Kidney (tissue), 14 donors: Measurements from ENCODE around the gene MAPK7. TPM values are rescaled to one million over a fixed set of nuclear protein-coding genes. Genes with fewer than 3 reads are reported as not detected.

ENCODE experiments used
- DNase-seq, 5 donors: peaks; one replicate each; pipeline ENCODE4 v3.0.0-alpha.2; 2013 to 2020
- FAIRE-seq: peaks from 2 replicates; lab custom pipeline; 2012; peaks lifted over from hg19 to GRCh38; lab: Jason Lieb, UNC
- H3K27ac ChIP-seq, 2 donors: one replicate each; pipeline ENCODE4 v1.7.0; 2013; ENCODE audit warnings: low read depth in 2 of 2, low read length in 2 of 2, inconsistent platforms in 1 of 2
- H3K27me3 ChIP-seq: one replicate; pipeline ENCODE4 v1.7.1; 2013; ENCODE audit warnings: low read length, inconsistent platforms; ENCODE audit not compliant: control insufficient read depth, insufficient read depth
- H3K36me3 ChIP-seq, 3 donors: one replicate each; pipeline versions ENCODE4 v1.7.0 to v1.7.1; 2013; ENCODE audit warnings: low read length in 3 of 3, control low read depth in 1 of 3, inconsistent platforms in 1 of 3; ENCODE audit not compliant: insufficient read depth in 3 of 3, control insufficient read depth in 2 of 3
- H3K4me1 ChIP-seq, 3 donors: one replicate each; pipeline versions ENCODE4 v1.7.0 to v1.7.1; 2013; ENCODE audit warnings: low read length in 3 of 3, inconsistent platforms in 1 of 3, low read depth in 1 of 3; ENCODE audit not compliant: control insufficient read depth in 2 of 3, insufficient read depth in 2 of 3
- H3K4me3 ChIP-seq, 3 donors: one replicate each; pipeline versions ENCODE4 v1.7.0 to v1.8.1; 2013; ENCODE audit warnings: low read length in 3 of 3, control low read depth in 1 of 3, inconsistent platforms in 1 of 3
- H3K9ac ChIP-seq, 3 donors: one replicate each; pipeline versions ENCODE4 v1.7.0 to v1.7.1; 2013; ENCODE audit warnings: low read length in 3 of 3, control low read depth in 1 of 3, inconsistent platforms in 1 of 3
- H3K9me3 ChIP-seq, 3 donors: one replicate each; pipeline versions ENCODE4 v1.7.0 to v1.7.1; 2013; ENCODE audit warnings: low read length in 3 of 3, control low read depth in 1 of 3, inconsistent platforms in 1 of 3; ENCODE audit not compliant: control insufficient read depth in 2 of 3, insufficient read depth in 1 of 3
- intact Hi-C: fragments of 100-400 bp; cut with DNase I; formaldehyde crosslinking; loops from one replicate; pipeline ENCODE4 v1.11.1; 2022
- polyA plus RNA-seq: library from polyadenylated mRNA; stranded (reverse); fragments of 350-450 nt; fragmentation: Illumina TruSeq; extraction: RNeasy Lipid Tissue Mini Kit (QIAGEN cat#74804); gene quantifications from one replicate; pipeline ENCODE4 v1.2.3, GENCODE V29; 2014; ENCODE audit warnings: low read depth, low replicate concordance; ENCODE audit not compliant: insufficient read depth
- total RNA-seq: library from RNA; stranded (reverse); fragmentation: NEBNext Ultra II Directional; extraction: Animal tissue kit (Norgen Biotek cat#: 25700); gene quantifications from one replicate; pipeline ENCODE4 v1.2.1, GENCODE V29; 2021
- TF ChIP-seq, protein P1 (sequence below): IDR thresholded peaks from 3 replicates; pipeline ENCODE4 v1.5.1; 2012; ENCODE audit warnings: mild to moderate bottlenecking, moderate library complexity, borderline replicate concordance; ENCODE audit not compliant: insufficient read depth; ENCODE audit errors: extremely low read depth
- donor health status: control.
- donor health status: control.
- donor health status: control.
- donor health status: control.
- donor health status: control.
- donor health status: DM: yes; HTN: yes; CAD: no.
- donor health status: Normal renal cell carcinoma (clear cell type).

The MAPK7 gene
- total and polyA plus RNA-seq, 2 donors from 2014 or later: 7.1 to 36.7 TPM

DNA sequence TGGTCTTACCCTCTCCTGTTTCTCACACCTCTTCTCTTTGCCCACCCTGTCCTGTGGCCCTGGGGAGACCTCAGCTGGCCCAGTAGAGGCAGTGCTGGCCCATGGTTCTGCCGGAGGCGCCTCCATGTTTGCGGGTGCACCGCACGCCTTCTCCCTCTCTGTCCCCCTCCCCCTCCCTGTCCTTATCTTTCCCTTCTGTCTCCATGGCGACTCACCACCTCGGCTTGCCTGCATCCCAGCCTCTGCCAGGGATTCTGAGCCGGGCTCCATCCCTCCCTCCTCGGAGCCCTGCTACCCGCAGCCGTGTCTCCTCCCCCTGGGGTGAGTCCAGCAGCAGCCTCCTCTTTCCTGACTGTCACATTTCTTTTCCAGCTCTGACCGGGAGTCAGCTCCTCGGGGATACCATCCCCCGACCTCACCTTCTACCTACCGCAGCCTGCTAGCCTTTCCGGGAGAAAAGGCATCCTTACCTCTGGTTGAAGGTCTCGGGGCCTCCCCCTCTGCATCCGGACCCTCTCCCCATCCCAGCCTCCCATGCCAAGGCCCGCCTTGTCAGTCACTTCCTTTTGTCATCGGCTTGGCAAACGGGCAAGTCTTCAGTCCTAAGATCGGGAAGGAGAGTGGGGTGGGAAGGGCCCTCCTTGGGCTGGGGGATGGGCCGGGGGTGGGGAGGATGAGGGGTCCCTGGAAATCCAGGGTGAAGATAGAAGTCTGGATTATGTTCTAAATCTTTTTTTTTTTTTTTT lies 32.8 kb downstream of the MAPK7 start, which contains the start of gene RNF112:
TSS of gene RNF112 (plus strand) at position 358 of the 746 bp plus-strand sequence. CDS start at position 535, 177 bp downstream.
- H3K27ac ChIP-seq: no peak within 1 kb of the TSS
- no peak within 1 kb of the TSS for H3K9ac ChIP-seq
- H3K27me3 ChIP-seq: no peaks in the 10 kb centered on the region
- H3K36me3 ChIP-seq: no peaks in the 10 kb centered on the region
- no peak for FAIRE-seq
- H3K9me3 ChIP-seq: no peaks in the 10 kb centered on the region
- DNase-seq: peak in 2 of 5 donors; percentile 43 to 64
- intact Hi-C loops: no loop called here
- H3K4me3 ChIP-seq: no peak within 1 kb of the TSS
- H3K4me1 ChIP-seq: no peaks in the 10 kb centered on the region
- TF ChIP-seq, protein P1, sequence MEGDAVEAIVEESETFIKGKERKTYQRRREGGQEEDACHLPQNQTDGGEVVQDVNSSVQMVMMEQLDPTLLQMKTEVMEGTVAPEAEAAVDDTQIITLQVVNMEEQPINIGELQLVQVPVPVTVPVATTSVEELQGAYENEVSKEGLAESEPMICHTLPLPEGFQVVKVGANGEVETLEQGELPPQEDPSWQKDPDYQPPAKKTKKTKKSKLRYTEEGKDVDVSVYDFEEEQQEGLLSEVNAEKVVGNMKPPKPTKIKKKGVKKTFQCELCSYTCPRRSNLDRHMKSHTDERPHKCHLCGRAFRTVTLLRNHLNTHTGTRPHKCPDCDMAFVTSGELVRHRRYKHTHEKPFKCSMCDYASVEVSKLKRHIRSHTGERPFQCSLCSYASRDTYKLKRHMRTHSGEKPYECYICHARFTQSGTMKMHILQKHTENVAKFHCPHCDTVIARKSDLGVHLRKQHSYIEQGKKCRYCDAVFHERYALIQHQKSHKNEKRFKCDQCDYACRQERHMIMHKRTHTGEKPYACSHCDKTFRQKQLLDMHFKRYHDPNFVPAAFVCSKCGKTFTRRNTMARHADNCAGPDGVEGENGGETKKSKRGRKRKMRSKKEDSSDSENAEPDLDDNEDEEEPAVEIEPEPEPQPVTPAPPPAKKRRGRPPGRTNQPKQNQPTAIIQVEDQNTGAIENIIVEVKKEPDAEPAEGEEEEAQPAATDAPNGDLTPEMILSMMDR: no peak

DNA sequence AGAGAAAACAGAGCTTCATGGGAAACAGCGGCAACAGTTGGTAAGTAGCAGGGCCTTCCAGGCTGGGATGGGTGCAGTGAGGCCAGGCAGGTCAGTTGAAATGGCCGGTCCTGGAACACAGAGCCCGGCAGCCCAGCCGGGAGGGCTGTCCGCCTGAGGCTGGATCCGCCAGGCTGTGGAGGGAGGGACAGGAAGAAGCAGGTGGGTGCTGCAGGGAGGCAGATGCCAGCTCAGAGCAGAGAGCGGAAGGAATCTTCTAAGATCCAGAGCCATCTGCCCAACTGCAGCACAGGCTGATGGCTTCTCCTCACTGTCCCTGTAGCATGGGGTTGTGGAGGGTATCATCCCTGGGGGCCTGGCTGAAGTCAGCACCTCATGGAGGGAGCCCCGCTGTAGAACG lies 33.3 kb downstream of the MAPK7 start:
- intact Hi-C loops: no loop called here
- Histone ChIP-seq H3K27me3 (no peaks in the 10 kb centered on the region), H3K9ac (no peak overlapping the region), H3K36me3 (no peaks in the 10 kb centered on the region), H3K9me3 (no peaks in the 10 kb centered on the region), H3K4me1 (no peaks in the 10 kb centered on the region), H3K4me3 (no peak overlapping the region), H3K27ac (no peak overlapping the region)
- TF ChIP-seq, protein P1: no peak
- FAIRE-seq: no peak
- peak in 1 of 5 donors; percentile 37 for DNase-seq

DNA sequence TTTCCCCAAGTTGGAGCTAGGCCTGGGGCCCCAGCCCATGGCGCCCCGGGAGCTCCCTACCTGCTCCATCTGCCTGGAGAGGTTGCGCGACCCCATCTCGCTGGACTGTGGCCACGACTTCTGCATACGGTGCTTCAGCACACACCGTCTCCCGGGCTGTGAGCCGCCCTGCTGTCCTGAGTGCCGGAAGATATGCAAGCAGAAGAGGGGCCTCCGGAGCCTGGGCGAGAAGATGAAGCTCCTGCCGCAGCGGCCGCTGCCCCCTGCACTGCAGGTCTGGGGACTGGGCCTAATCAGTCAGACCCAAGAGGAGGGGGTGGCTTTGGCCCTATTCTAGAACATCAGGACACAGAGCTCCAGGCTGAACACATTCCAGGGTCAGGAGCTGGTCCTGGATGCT lies 34.2 kb downstream of the MAPK7 start:
- intact Hi-C loops: no loop called here
- Histone ChIP-seq H3K4me3 (no peak overlapping the region), H3K27ac (no peak overlapping the region), H3K27me3 (no peaks in the 10 kb centered on the region), H3K9me3 (no peaks in the 10 kb centered on the region), H3K9ac (no peak overlapping the region), H3K4me1 (no peaks in the 10 kb centered on the region), H3K36me3 (no peaks in the 10 kb centered on the region)
- no peak for DNase-seq
- FAIRE-seq: no peak
- TF ChIP-seq, protein P1: no peak

DNA sequence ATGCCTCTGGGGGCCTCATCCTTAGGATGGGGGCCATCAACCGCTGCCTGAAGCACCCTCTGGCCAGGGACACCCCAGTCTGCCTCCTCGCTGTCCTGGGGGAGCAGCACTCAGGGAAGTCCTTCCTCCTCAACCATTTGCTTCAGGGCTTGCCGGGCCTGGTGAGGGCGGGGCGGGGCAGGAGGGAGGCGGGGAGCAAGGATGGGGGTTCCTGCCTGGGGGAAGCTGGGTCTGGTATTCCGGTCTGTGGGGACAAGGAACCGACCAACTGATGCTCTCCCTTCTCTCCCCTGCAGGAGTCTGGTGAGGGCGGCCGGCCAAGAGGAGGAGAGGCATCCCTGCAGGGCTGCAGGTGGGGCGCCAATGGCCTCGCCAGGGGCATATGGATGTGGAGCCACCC lies 34.7 kb downstream of the MAPK7 start:
- Histone ChIP-seq H3K9ac (no peak overlapping the region), H3K36me3 (no peaks in the 10 kb centered on the region), H3K27me3 (no peaks in the 10 kb centered on the region), H3K9me3 (no peaks in the 10 kb centered on the region), H3K4me3 (no peak overlapping the region), H3K4me1 (no peaks in the 10 kb centered on the region), H3K27ac (no peak overlapping the region)
- intact Hi-C loops: no loop called here
- TF ChIP-seq, protein P1: no peak
- FAIRE-seq: no peak
- DNase-seq: no peak
